ENCODE results near the gene FSD2.

GRCh38 chr15:82778755-82779154, 27.1 kb downstream of the FSD2 start:
- TF ChIP-seq POLR2A (IDR thresholded peaks at IDR 0.05; ENCODE audit: low read length) (no peak), GATA1 (IDR thresholded peaks at IDR 0.05; ENCODE audit: low read depth, low read length) (no peak)
